KG1 (cell line): Measurements from ENCODE around the gene CPLX3.

ENCODE experiments used
- DNase-seq: peaks from one replicate; lab custom pipeline; 2025; lab: John Stamatoyannopoulos, UW

Gene CPLX3

GRCh38 chr15:74873036-74873755, 46.8 kb downstream of the CPLX3 start, which contains the start of gene SCAMP2:
Gene SCAMP2, minus strand, starts transcription at chr15:74873365. Its CDS starts 110 bp downstream, at chr15:74873255.
- DNase-seq: peak; percentile 98

- DNase-seq: no peak
These were observed 47.5 kb downstream of the CPLX3 start for GRCh38 chr15:74873756-74874424.

- no peak for DNase-seq
These were observed 51.8 kb downstream of the CPLX3 start for GRCh38 chr15:74878273-74878672.
